KBM-7 (cell line): ENCODE results near the gene KRTAP10-10.
"Not testable (repeated sequence)": the region's sequence is repeated elsewhere in the genome, so short reads cannot be mapped to it uniquely, and the experiment has no call there.

Source experiments
- DNase-seq: peaks from one replicate; pipeline ENCODE4 v3.0.0-alpha.2; 2015
- in situ Hi-C: fragments of 300-500 bp; cut with MboI; formaldehyde crosslinking; loops from 2 replicates; pipeline ENCODE4 v1.14.3; 2020; ENCODE audit warnings: low sequenced_read_pairs, low pct_unique_long_range_greater_than_20kb, mixed read lengths

KRTAP10-10 gene

DNA sequence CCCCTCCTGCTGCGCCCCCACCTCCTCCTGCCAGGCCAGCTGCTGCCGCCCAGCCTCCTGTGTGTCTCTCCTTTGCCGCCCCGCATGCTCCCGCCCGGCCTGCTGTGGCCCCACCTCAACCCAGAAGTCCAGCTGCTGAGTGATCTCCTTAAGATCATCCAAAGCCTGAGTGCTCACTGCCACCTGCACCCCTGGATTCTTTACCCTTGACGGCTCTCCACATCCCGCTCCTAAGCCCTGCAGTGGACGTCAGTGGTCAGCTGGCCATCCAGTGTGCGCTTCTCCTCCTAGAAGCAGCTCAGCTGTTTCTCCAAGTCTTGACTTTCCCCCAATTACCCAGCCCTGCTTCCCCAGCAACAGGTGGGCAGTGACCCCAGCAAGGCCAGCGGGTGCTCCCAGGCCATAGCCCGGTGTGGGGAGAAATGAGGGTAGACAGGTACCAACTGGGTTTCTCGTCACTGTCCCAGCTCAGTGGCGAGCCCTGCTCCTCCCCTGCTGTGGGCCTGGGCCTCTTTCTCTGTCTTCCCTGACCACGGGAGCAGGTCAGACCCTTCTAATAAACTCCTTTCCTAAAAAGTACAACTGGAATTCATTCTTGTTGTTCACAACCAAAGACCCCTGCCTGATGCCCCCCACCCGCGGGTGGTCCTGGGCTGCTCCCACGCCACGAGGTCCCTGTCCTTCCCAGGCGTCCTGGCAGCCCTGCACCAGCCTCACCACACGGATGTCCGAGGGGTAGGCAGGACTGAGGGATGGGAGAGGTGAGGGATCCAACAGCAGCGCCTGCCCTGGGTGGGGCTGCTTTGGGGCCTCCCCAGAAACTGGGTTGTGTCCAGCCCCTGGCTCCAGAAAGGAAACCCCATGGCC is 35.3 kb upstream of the KRTAP10-10 start:
- DNase-seq: no peak
- in situ Hi-C loops: no loop called here

DNA sequence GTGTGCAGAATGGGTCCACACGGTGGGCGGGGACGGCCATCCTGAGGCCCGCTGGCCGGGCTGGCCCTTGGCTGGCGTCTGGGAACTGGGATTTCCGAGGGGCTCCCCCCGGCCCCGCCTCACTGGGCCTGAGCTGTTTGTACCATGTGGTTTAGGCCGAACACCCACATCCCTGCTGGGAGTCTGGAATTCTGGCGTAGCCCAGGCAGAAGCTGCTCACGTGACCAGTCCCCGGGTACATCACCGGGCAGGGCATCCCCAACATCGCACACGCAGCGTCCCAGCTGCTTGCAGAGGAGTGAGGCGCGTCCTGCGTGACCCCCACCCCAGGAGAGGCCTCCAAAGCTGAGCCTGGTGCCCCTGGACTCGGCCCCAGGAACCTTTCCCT is 34.7 kb upstream of the KRTAP10-10 start:
- no peak for DNase-seq
- in situ Hi-C loops: no loop called here

DNA sequence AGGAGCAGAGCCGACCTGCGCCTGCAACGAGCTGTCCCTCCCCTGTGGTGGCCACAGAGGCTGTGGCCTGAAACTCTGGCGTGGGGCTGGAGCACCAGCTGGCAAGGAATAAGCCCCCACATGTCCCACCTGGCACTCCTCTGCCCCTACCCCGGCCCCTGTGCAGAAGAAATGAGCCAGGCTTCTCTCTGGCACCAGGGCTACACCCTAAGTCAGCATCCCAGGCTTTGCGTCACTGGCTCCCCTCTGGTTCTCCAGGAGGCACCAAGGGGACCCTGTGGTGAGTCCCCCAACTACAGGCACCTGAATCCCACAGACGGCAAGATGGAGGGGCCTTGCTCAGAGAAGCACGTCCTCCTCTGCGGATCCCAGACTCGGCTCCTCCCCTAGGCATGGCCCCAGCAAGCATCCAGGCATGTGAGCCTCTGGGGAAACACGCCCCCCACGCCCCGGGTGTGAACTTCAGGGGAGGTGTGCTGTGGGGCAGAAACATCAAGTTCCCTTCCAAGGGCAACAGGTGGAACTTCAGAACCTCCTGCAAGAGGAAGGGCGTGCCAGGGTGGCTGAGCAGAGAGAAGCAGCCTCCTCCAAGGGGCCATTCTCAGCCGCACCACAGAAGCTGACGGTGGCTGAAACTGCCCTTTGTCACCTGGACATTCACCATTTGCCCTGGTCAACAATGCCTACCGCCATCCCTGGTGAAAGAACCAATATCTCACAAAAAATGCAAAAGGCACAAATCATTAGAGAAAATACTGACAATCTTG is 33.9 kb upstream of the KRTAP10-10 start:
- in situ Hi-C loops: no loop called here
- DNase-seq: no peak

DNA sequence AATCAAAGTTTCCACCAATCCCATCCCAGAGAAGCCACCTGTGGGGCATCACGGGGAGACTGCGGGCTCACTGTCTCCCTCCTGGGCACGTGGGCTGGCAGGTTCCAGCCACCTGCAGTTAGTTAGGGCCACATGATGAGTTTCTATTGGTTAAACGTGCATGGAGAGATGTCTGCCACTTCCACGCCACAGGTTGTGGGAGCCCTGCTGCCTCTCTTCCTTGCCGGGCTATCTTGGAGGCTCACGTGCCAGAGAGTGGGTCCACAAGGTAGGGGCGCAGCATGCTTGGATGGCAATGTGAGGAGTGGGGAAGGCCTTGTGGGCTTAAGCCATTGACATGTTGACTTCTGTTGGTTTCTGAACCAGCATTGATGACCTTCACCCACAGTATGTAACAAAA is 33.2 kb upstream of the KRTAP10-10 start:
- in situ Hi-C loops: no loop called here
- no peak for DNase-seq

- in situ Hi-C loops: no loop called here
- no peak for DNase-seq
These were observed 30.7 kb upstream of the KRTAP10-10 start for GRCh38 chr21:44606495-44606894.

- in situ Hi-C loops: no loop called here
- DNase-seq: no peak
These were observed 28.0 kb upstream of the KRTAP10-10 start for GRCh38 chr21:44609193-44609592.

DNA sequence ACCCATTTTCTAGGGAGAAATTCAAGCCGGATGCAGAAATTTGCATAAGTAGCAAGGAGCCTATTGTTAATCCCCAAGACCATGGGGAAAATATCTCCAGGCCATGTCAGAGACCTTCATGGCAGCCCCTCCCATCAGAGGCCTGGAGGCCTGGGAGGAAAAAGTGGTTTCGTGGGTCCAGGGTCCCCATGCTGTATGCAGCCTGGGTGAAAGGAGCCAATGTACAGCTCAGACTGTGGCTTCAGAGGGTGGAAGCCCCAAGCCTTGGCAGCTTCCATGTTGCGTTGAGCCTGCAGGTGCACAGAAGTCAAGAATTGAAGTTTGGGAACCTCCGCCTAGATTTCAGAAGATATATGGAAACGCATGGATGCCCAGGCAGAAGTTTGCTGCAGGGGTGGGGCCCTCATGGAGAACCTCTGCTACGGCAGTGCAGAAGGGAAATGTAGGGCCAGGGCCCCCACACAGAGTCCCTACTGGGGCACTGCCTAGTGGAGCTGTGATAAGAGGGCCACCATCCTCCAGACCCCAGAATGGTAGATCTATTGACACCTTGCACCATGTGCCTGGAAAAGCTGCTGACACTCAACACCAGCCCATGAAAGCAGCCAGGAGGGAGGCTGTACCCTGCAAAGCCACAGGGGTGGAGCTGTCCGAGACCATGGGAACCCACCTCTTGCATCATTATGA is 26.9 kb upstream of the KRTAP10-10 start:
- in situ Hi-C loops, DNase-seq: not testable (repeated sequence)

GRCh38 chr21:44611551-44611950 is 25.6 kb upstream of the KRTAP10-10 start:
- in situ Hi-C loops: no loop called here
- DNase-seq: no peak

DNA sequence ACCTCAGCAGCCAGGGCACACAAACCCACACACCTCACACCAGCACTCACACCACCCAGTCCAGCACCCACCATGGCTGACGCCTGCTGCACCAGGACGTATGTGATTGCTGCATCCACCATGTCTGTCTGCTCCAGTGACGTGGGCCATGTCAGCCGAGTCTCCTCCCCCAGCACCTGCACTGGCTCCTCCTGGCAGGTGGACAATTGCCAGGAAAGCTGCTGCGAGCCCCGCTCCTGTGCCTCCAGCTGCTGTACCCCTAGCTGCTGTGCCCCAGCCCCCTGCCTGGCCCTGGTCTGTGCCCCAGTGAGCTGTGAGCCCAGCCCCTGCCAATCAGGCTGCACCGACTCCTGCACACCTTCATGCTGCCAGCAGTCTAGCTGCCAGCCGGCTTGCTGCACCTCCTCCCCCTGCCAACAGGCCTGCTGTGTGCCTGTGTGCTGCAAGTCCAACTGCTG is 25.1 kb upstream of the KRTAP10-10 start, which contains the start of gene KRTAP10-8:
Gene KRTAP10-8 (plus strand): TSS at position 51 of the 458 bp plus-strand sequence. CDS start 22 bp downstream, at position 73.
- in situ Hi-C loops: no loop called here
- DNase-seq: no peak

DNA sequence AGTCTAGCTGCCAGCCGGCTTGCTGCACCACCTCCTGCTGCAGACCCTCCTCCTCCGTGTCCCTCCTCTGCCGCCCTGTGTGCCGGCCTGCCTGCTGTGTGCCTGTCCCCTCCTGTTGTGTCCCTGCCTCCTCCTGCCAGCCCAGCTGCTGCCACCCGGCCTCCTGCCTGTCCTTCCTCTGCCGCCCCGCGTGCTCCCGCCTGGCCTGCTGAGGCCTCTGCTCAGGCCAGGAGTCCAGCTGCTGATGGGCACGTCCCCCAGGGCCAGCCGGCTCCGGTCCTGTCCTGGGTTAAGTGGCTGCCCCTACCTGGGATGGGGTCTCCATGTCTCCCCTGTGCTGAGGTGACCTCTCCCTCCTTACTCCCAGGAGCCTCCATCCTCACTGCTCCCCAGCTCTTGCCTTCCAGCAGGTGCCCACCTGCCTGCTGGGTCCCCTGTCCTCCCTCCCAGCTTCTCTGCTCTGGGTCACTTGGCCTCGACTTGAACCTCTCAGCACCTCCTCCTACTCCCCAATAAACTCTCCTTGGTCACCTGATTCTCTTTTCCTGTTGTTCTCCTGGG is 24.4 kb upstream of the KRTAP10-10 start:
- DNase-seq: no peak
- in situ Hi-C loops: no loop called here

DNA sequence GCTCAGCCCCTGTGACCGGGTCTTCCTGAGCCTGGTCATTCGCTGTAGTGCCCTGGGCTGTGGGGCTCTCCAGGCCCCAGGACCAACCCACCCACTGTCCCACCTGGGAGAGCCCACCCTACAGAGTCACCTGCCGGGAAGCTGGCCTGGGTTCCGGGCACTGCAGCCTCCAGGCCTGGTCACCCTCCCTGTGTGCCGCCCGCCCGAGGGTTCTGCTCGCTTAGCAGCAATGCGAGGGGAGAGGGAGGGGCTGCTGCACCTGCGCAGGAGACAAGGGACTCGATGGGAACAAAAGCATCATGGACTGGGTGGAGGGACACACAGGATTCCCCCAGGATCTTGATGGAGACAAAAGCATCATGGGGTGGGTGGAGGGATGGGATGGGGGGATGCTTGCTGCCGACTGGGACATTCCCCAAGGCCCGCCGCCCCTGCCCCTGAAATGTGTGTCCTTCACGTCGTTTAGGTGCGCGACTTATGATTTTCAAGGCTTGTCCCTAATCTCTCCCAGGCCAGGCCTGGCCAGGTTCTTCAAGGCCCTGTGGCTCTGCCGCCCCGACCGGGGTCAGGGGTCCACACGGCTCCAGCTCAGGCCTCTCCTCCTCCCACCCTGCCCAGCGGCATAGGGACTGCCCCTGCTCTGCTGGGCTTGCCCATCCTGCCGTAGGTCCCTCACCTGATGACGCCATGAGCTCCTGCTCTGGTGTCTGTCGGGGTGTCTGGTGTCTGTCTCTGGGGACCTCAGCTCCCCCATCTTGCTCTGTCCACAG is 23.6 kb upstream of the KRTAP10-10 start:
- DNase-seq: no peak
- in situ Hi-C loops: no loop called here

DNA sequence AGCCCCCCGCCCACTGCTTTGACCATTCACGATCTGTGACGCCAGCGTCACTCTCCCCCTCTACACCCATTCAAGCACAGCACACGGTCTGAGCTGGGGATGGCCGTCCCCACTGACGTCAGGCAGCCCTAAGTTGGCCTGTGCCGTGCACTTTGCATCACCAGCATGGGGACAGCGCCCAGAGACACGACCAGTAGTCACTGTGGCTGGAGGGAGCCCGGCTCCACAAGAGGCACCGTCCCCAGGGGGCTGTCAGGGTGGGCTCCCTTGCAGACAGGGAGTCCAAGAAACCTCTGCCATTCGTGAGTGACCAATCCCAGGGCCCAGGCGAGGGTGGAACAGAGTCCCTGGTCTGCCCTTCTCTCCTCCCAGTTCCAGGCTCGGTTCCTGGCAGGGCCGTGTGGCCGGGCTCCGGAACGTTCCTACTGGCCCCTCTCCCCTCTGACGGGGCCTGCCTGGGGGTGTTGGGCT is 23.0 kb upstream of the KRTAP10-10 start:
- in situ Hi-C loops: no loop called here
- no peak for DNase-seq

GRCh38 chr21:44614961-44615391 is 22.2 kb upstream of the KRTAP10-10 start:
- in situ Hi-C loops: no loop called here
- DNase-seq: no peak

DNA sequence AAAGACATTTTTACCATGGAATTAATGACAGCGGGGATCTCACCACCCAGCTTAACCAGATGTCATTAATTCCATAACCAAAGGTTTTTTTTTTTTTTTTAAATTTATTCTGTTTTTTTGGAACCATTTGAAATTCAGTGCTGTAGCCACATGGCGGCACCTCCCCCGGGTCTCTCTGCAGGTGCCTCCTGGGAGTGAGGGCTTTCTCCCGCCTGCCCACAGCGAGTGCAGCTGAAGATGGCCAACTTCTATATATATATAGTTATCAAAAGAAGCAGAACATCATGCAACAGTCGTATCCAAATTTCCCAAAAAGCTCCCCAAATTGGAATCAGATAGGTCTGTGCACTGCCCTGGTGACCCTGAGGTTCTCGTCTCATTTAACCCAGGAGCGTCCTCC is 21.7 kb upstream of the KRTAP10-10 start:
- in situ Hi-C loops: no loop called here
- no peak for DNase-seq

DNA sequence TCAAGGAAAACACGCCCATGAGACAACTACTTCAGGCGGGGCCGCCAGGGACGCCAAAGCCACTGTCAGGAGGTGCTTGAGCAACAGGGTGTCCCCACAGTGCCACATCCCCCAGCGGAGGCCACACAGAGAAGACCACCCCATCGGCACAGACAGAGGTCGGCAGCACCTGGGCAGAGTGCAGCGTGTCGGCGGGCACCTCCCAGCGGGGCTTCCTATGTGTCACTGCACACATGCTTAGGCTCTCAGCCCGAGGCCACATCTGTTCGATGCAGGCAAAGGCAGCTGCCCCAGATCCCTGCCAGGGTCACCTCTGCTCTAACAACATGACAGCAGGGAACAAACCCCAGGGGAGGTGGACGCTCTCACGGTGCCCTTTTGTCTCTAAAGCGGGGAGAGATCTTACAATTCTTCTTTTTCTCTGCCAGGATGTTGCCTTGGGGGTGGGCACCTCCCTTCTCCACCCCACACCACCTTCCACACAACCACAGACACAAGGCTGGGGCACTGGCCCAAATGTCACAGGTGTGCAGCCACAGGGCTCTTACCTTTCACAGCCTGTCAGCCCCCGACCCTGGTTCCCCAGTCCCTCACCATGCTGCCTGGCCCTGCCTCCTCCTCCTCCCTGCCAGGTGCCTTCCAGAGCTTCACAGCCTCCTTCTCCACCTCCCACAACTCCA is 21.1 kb upstream of the KRTAP10-10 start:
- in situ Hi-C loops: no loop called here
- DNase-seq: no peak

DNA sequence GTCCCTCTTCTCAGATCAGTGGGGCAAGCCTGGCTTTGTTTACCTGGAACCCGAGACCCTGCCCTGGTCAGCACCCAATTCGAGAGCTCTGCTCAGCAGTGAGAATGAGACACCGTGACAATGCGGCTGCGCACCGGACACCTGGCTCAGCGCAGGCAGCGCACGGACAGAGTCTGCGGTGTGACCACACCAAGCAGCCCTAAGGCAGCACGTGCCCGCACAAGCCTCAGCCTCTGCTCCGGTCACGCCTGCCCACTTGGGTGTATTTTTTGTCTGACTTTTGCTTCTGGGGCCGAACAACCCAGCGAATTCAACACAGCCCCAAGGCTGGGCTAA is 20.6 kb upstream of the KRTAP10-10 start:
- in situ Hi-C loops: no loop called here
- no peak for DNase-seq

DNA sequence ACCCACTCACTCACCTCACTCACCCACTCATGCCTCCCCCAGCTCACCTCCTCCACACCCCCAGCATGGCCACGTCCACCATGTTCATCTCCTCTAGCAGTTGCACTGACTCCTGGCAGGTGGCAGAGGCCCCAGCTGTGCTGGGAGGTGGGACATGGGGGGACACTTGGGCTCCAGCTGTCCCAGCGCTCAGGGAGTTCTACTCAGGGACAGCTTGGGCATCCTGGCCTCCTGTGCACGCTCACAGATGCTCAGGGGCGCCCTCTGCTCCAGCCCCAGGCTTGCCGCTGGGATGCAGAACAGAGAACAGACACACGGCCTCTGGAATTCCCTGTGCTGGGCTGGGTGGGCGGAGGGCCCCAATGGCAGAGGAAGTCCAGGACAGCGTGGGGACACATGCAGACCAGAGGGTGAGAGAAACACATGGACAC is 20.1 kb upstream of the KRTAP10-10 start:
- in situ Hi-C loops: no loop called here
- no peak for DNase-seq

DNA sequence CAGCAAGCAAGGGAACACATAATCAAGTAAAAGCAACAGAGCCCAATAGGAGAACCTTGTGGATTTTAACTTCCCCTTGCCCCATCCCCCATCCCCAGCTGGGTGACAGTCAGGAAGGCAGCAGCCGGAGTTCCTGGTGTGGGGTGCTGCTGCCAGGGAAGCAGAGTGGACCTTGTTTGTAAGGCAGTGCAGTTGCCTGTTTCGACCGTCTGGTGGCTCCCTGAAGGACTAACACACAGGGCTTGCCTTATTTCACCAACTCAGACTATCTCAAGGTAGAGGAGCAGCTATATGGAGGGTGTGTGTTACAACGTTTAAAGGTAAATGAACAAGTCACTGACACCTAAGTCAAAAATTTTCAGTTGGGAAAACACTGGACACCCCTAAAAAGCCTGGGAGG is 18.7 kb upstream of the KRTAP10-10 start:
- in situ Hi-C loops: no loop called here
- no peak for DNase-seq
